Measurements from ENCODE around the gene PAXX.

GRCh38 chr9:136977649-136978072, 14.6 kb upstream of the PAXX start:
- TF ChIP-seq, protein P1, sequence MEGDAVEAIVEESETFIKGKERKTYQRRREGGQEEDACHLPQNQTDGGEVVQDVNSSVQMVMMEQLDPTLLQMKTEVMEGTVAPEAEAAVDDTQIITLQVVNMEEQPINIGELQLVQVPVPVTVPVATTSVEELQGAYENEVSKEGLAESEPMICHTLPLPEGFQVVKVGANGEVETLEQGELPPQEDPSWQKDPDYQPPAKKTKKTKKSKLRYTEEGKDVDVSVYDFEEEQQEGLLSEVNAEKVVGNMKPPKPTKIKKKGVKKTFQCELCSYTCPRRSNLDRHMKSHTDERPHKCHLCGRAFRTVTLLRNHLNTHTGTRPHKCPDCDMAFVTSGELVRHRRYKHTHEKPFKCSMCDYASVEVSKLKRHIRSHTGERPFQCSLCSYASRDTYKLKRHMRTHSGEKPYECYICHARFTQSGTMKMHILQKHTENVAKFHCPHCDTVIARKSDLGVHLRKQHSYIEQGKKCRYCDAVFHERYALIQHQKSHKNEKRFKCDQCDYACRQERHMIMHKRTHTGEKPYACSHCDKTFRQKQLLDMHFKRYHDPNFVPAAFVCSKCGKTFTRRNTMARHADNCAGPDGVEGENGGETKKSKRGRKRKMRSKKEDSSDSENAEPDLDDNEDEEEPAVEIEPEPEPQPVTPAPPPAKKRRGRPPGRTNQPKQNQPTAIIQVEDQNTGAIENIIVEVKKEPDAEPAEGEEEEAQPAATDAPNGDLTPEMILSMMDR (IDR thresholded peaks at IDR 0.05; ENCODE audit: insufficient read depth, low read depth, low read length): no peak
- no peak for TF ChIP-seq EZH2 (IDR thresholded peaks at IDR 0.05; ENCODE audit: insufficient read depth, low read length)

All from astrocyte (in vitro differentiated cells and primary cell).